GM12865 (cell line): ENCODE results near the gene PRKCA.

Source experiments
- DNase-seq: peaks from one replicate; pipeline ENCODE4 v3.0.0; 2010; ENCODE audit warnings: low read depth
- H3K4me3 ChIP-seq: 2 replicates; pipeline ENCODE4 v1.5.1; 2011; ENCODE audit warnings: mild to moderate bottlenecking, low read depth, low read length, control low read depth
- CTCF ChIP-seq: IDR thresholded peaks from 2 replicates; pipeline ENCODE4 v1.5.1; 2011; ENCODE audit warnings: low read length, control low read depth, low read depth, inconsistent platforms; ENCODE audit not compliant: insufficient read depth; ENCODE audit errors: missing control alignments

PRKCA gene

GRCh38 chr17:66675991-66676371 is 373.6 kb downstream of the PRKCA start:
- no peak for DNase-seq
- no peak overlapping the region for H3K4me3 ChIP-seq
- TF ChIP-seq CTCF: no peak

- H3K4me3 ChIP-seq: no peak overlapping the region
- no peak for DNase-seq
- no peak for TF ChIP-seq CTCF
Observed at GRCh38 chr17:66676421-66676820, 374.0 kb downstream of the PRKCA start.

- H3K4me3 ChIP-seq: no peak overlapping the region
- DNase-seq: no peak
- no peak for TF ChIP-seq CTCF
Observed at GRCh38 chr17:66677201-66677981, 375.0 kb downstream of the PRKCA start.

GRCh38 chr17:66678061-66678460 is 375.6 kb downstream of the PRKCA start:
- no peak overlapping the region for H3K4me3 ChIP-seq
- TF ChIP-seq CTCF: no peak
- no peak for DNase-seq

- no peak for TF ChIP-seq CTCF
- no peak for DNase-seq
- no peak overlapping the region for H3K4me3 ChIP-seq
Observed at GRCh38 chr17:66678827-66679226, 376.4 kb downstream of the PRKCA start.

- no peak for TF ChIP-seq CTCF
- H3K4me3 ChIP-seq: no peak overlapping the region
- peak; percentile 24 for DNase-seq
Observed at GRCh38 chr17:66679631-66680517, 377.5 kb downstream of the PRKCA start.
